ENCODE measurements around the gene NR4A1. TPM values are rescaled to one million over a fixed set of nuclear protein-coding genes. Genes with fewer than 3 reads are reported as not detected.

The NR4A1 gene
- total RNA-seq, 1 donor from 2014 or later, result 67.0 TPM

- Histone ChIP-seq H3K36me3 (peaks cover 44% of the 10 kb centered on the region), H3K4me1 (no peaks in the 10 kb centered on the region), H3K27me3 (no peaks in the 10 kb centered on the region), H3K4me3 (no peak overlapping the region), H3K9me3 (no peaks in the 10 kb centered on the region), H3K27ac (no peak overlapping the region)
- TF ChIP-seq, protein P1, sequence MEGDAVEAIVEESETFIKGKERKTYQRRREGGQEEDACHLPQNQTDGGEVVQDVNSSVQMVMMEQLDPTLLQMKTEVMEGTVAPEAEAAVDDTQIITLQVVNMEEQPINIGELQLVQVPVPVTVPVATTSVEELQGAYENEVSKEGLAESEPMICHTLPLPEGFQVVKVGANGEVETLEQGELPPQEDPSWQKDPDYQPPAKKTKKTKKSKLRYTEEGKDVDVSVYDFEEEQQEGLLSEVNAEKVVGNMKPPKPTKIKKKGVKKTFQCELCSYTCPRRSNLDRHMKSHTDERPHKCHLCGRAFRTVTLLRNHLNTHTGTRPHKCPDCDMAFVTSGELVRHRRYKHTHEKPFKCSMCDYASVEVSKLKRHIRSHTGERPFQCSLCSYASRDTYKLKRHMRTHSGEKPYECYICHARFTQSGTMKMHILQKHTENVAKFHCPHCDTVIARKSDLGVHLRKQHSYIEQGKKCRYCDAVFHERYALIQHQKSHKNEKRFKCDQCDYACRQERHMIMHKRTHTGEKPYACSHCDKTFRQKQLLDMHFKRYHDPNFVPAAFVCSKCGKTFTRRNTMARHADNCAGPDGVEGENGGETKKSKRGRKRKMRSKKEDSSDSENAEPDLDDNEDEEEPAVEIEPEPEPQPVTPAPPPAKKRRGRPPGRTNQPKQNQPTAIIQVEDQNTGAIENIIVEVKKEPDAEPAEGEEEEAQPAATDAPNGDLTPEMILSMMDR (IDR thresholded peaks at IDR 0.05), result no peak
- ATAC-seq, result no peak
- intact Hi-C loops (cut with DNase I), result no loop called here
- no peak for DNase-seq
Measured at GRCh38 chr12:52056801-52057637, 5.8 kb downstream of the NR4A1 start.

GRCh38 chr12:52057638-52058576, 6.7 kb downstream of the NR4A1 start:
- Histone ChIP-seq H3K9me3 (no peaks in the 10 kb centered on the region), H3K27me3 (no peaks in the 10 kb centered on the region), H3K36me3 (peaks cover 44% of the 10 kb centered on the region), H3K27ac (no peak overlapping the region), H3K4me3 (no peak overlapping the region), H3K4me1 (no peaks in the 10 kb centered on the region)
- ATAC-seq (no peak), DNase-seq (no peak)
- TF ChIP-seq, protein P1 (IDR thresholded peaks at IDR 0.05), result no peak
- intact Hi-C loops (cut with DNase I), result no loop called here

- intact Hi-C loops (cut with DNase I), result no loop called here
- no peak overlapping the region for H3K4me3 ChIP-seq
- TF ChIP-seq, protein P1 (IDR thresholded peaks at IDR 0.05), result no peak
- H3K36me3 ChIP-seq, result peaks cover 44% of the 10 kb centered on the region
- H3K9me3 ChIP-seq, result no peaks in the 10 kb centered on the region
- ATAC-seq (no peak), DNase-seq (no peak)
- H3K4me1 ChIP-seq, result no peaks in the 10 kb centered on the region
- no peak overlapping the region for H3K27ac ChIP-seq
- no peaks in the 10 kb centered on the region for H3K27me3 ChIP-seq
Measured at GRCh38 chr12:52058631-52059361, 7.6 kb downstream of the NR4A1 start.

DNA sequence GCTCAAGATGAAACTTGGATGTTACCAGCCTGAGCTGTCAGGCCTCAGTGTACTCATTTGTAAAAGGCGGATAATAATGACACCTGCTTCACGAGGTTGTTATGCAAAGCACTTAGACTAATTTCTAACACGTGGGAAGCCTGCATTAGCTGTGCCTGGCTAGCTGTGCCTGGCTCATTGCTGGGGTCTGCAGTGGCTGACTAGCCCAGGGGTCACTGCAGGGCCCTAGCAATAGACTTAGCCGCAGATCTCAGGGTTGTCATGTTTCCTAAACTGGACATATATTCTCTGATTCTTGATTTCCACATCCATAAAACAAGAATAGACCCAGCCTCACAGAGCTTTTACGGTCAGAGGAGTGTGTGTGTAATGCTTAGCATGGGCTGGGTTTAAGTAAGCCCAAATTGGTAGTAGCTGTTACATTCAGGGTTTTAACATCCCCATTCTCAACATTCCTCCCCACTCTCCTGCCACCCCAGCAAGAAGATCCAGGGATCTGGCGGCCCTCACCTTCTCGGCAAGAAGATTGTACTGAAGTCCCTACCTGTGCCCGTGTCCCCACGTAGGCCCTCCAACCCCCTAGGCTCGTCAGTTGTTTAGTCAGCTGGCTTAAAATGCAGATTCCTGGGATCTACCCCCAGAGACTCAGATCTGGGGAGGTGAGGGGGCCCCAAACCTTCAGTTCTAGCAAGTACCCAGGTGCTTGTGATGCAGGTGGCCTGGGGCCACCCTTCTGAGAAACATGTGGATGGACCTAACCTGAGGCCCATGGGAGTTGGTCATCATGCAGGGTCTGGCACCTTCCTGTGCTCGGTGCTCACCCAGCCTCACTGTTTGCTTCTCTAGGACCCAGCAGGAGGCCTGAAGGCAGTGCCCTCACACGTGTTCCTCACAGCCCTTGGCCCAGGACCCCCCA, 8.6 kb downstream of the NR4A1 start:
- ATAC-seq (peak; percentile 5), DNase-seq (peak; percentile 65)
- Histone ChIP-seq H3K36me3 (peaks cover 40% of the 10 kb centered on the region), H3K4me1 (no peaks in the 10 kb centered on the region), H3K27me3 (no peaks in the 10 kb centered on the region), H3K9me3 (no peaks in the 10 kb centered on the region), H3K27ac (no peak overlapping the region), H3K4me3 (no peak overlapping the region)
- TF ChIP-seq, protein P1 (IDR thresholded peaks at IDR 0.05), result no peak
- intact Hi-C loops (cut with DNase I), result no loop called here
